SU-DHL-6 (cell line): Measurements from ENCODE around the gene INF2.

Source experiments
- H2AFZ ChIP-seq: fragments of 200-600 bp; sonication (generic); 2 replicates; pipeline ENCODE4 v1.6.1; 2014; ENCODE audit warnings: low read depth, mild to moderate bottlenecking, moderate library complexity, mixed read lengths, antibody characterized with exemption, low read length; ENCODE audit not compliant: severe bottlenecking
- H3F3A ChIP-seq: fragments of 200-600 bp; shearing (Covaris generic); 2 replicates; pipeline ENCODE4 v1.6.0; 2016; ENCODE audit warnings: antibody characterized with exemption, mild to moderate bottlenecking; ENCODE audit not compliant: insufficient read depth
- H3K27ac ChIP-seq: fragments of 200-600 bp; sonication (generic); 2 replicates; pipeline ENCODE4 v1.5.1; 2016; ENCODE audit warnings: low read depth, mild to moderate bottlenecking, low read length, moderate library complexity, mixed read lengths
- H3K27me3 ChIP-seq: fragments of 200-600 bp; sonication (generic), shearing (Covaris generic); 2 replicates; pipeline ENCODE4 v1.6.0; 2014; ENCODE audit warnings: mild to moderate bottlenecking, low read length
- H3K36me3 ChIP-seq: fragments of 200-600 bp; sonication (generic); 2 replicates; pipeline ENCODE4 v1.6.1; 2014; ENCODE audit warnings: mild to moderate bottlenecking, low read length, mixed read lengths
- H3K4me2 ChIP-seq: fragments of 300-600, 200-600 bp; shearing (Covaris generic), sonication (generic); 2 replicates; pipeline ENCODE4 v1.6.0; 2014; ENCODE audit warnings: low read length, low read depth, mild to moderate bottlenecking; ENCODE audit not compliant: poor library complexity, severe bottlenecking
- H3K4me3 ChIP-seq: fragments of 200-600 bp; sonication (generic); 2 replicates; pipeline ENCODE4 v1.5.1; 2014; ENCODE audit warnings: antibody characterized with exemption, low read length, mild to moderate bottlenecking, mixed read lengths; ENCODE audit not compliant: insufficient read depth, poor library complexity, severe bottlenecking
- H3K79me2 ChIP-seq: fragments of 200-600 bp; sonication (generic); 2 replicates; pipeline ENCODE4 v1.6.1; 2014; ENCODE audit warnings: mild to moderate bottlenecking, low read length, moderate library complexity; ENCODE audit not compliant: insufficient read depth
- H3K9ac ChIP-seq: fragments of 200-600 bp; sonication (generic); 2 replicates; pipeline ENCODE4 v1.7.0; 2014; ENCODE audit warnings: mild to moderate bottlenecking, low read length
- H3K9me2 ChIP-seq: fragments of 200-600 bp; sonication (generic); replicated peaks from 2 replicates; pipeline ENCODE4 v1.6.1; 2014; ENCODE audit warnings: low read length; ENCODE audit not compliant: insufficient read depth
- H3K9me3 ChIP-seq: fragments of 200-600 bp; sonication (generic); 2 replicates; pipeline ENCODE4 v1.6.1; 2014; ENCODE audit warnings: low read length, mixed read lengths; ENCODE audit not compliant: insufficient read depth
- H4K20me1 ChIP-seq: fragments of 200-600 bp; sonication (generic); 2 replicates; pipeline ENCODE4 v1.6.1; 2014; ENCODE audit warnings: low read depth, mild to moderate bottlenecking, antibody characterized with exemption, low read length, moderate library complexity, mixed read lengths
- CTCF ChIP-seq: fragments of 200-600 bp; sonication (generic); IDR thresholded peaks from one replicate; pipeline ENCODE4 v1.5.1; 2017; ENCODE audit warnings: antibody characterized with exemption, mild to moderate bottlenecking, low read length, moderate library complexity; ENCODE audit not compliant: insufficient read depth, poor library complexity, severe bottlenecking
- EZH2phosphoT487 ChIP-seq: fragments of 200-600 bp; sonication (generic), shearing (Covaris generic); conservative IDR thresholded peaks from 2 replicates; pipeline ENCODE4 v1.6.1; 2018; ENCODE audit warnings: mild to moderate bottlenecking, antibody characterized with exemption, low read length, moderate library complexity, mixed read lengths

Gene INF2

DNA sequence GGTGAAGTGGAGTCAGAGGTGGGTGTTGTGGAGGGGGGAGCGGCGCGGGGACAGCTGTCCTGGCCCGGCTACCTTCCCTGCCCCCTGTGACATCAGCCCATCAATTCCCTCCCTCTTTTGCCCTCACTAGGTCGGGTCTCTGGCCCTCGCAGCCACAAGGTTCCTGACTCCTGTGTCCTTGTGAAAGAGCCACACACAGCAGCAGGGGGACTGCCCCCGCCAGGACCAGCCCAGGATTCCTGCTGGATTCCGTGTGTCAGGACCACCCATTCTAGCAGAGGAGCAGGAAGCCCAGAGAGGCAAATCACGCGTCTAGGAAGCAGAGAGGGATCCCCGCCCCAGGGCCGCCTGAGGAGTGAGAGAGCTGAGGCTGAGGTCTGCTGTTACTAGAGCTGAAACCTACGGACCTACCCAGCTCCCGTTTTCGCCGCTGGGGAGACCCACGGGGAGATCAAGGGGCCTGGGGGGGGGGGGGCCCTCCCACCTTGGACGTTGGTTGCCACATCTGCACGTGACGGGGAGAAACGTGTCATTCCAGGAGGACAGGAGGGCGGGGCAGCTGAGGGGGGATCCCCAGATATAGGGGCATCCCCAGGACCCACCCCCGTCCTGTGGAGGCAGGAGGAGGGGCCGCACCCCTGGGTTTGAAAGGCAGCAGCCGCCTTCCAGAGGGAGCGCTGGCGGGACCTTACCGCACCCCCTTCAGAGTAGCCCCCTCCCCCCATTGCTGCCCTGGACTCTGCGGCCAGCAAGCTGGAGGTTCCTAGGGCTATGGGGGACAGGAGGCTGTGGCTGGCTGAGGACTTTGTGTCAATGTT, 12.5 kb upstream of the INF2 start:
- no peaks in the 10 kb centered on the region; the same call in 1 of the 2 replicates for H3K9me3 ChIP-seq
- H4K20me1 ChIP-seq = no peaks in the 10 kb centered on the region
- H3K36me3 ChIP-seq = no peaks in the 10 kb centered on the region
- H3K4me3 ChIP-seq = no peak overlapping the region
- no peaks in the 10 kb centered on the region for H3F3A ChIP-seq
- no peaks in the 10 kb centered on the region for H3K27me3 ChIP-seq
- no peaks in the 10 kb centered on the region for H3K79me2 ChIP-seq
- no peaks in the 10 kb centered on the region for H3K9me2 ChIP-seq
- TF ChIP-seq CTCF = no peak
- H2AFZ ChIP-seq = peak overlapping the region; percentile 87
- H3K4me2 ChIP-seq = peak overlapping the region; percentile 51
- H3K27ac ChIP-seq = no peak overlapping the region
- H3K9ac ChIP-seq = peak overlapping the region; percentile 54

DNA sequence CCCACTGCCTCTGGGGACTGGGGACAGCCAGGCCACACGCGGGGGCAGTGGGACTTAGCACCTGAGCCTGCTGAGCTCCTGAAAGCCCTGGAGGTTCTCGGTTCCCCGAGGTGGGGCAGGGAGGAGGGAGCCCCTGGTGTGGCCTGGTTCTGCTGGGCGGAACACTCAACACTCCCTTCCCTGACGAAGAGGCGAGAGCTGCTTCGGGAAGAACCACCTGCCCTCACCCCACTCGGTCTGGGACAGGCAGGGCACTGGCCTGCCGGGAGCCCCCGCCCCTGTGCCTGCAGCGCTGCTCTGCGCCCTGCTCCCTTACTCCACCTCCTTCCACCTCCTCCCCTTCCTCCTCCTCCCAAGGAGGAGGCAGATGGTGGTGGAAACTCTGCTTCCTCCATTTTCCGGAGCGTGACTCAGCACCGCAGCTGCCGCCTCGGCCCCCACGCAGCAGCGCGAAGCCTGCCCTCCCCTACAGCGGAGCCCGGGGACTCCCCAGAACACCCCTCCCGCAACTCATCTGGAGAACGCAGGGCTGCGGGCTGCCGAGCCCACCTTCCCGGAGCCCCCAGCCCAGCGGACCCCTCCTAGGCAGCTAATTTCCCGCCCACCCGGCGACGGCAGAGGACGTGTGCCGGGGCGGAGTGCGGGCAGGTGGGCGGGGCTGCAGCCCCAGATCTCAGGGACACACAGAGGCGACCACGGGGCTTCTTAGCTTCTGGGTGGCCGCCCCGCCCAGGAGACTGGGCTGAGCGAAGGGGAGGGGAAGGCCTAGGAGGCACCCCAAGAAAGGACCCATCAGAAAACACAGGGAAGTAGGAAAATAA, 11.7 kb upstream of the INF2 start:
- Histone ChIP-seq H3F3A (no peaks in the 10 kb centered on the region), H3K9me3 (no peaks in the 10 kb centered on the region; the same call in 1 of the 2 replicates), H2AFZ (peak overlapping the region; percentile 87), H3K36me3 (no peaks in the 10 kb centered on the region), H3K79me2 (no peaks in the 10 kb centered on the region), H3K4me2 (peak overlapping the region; percentile 51), H3K27ac (no peak overlapping the region; the same call in 1 of the 2 replicates), H3K9me2 (no peaks in the 10 kb centered on the region), H3K4me3 (peak overlapping the region; percentile 42), H3K9ac (peak overlapping the region; percentile 54), H3K27me3 (no peaks in the 10 kb centered on the region), H4K20me1 (no peaks in the 10 kb centered on the region)
- no peak for TF ChIP-seq CTCF
- no peak for TF ChIP-seq EZH2phosphoT487

DNA sequence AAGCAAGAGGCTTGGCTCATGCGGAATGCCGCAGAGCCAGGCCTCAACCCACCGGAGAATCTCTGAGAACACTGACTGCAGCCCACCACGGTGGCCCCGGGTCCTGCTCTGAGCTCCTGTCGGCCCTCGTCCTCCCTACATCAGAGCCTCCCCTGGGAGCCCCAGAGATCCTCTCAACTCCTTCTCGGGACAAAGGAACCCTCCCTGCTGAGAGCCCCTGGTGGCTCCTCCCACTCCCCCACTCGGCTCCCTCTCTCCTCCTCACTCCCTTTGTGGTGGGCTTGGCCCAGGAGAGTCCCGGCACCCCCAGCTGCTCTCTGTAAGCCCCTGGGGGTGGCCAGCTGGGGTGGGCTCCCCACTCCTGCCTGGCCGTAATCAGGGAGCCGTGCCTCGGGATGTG, 11.1 kb upstream of the INF2 start:
- no peaks in the 10 kb centered on the region for H3K79me2 ChIP-seq
- no peaks in the 10 kb centered on the region for H3F3A ChIP-seq
- peak overlapping the region; percentile 42 for H3K4me3 ChIP-seq
- H3K4me2 ChIP-seq = peak overlapping the region; percentile 51
- peak overlapping the region; percentile 87 for H2AFZ ChIP-seq
- H3K27me3 ChIP-seq = no peaks in the 10 kb centered on the region
- no peaks in the 10 kb centered on the region for H3K36me3 ChIP-seq
- H3K9ac ChIP-seq = peak overlapping the region; percentile 54
- no peaks in the 10 kb centered on the region for H3K9me2 ChIP-seq
- no peak for TF ChIP-seq EZH2phosphoT487
- no peak for TF ChIP-seq CTCF
- H4K20me1 ChIP-seq = no peaks in the 10 kb centered on the region
- no peaks in the 10 kb centered on the region; the same call in 1 of the 2 replicates for H3K9me3 ChIP-seq
- no peak overlapping the region for H3K27ac ChIP-seq
